HFFc6 (cell line): ENCODE data around the gene NUMB. TPM values are rescaled to one million over a fixed set of nuclear protein-coding genes. Genes with fewer than 3 reads are reported as not detected.

Experiments used
- DNase-seq: peaks from one replicate; pipeline ENCODE4 v3.0.0-alpha.2; 2018
- H3K27ac Mint-ChIP-seq: 2 replicates; pipeline ENCODE4 v1.8.0; 2020; ENCODE audit warnings: mild to moderate bottlenecking, mixed read lengths
- H3K27me3 Mint-ChIP-seq: 2 replicates; pipeline ENCODE4 v1.8.0; 2021; ENCODE audit warnings: mild to moderate bottlenecking, moderate library complexity, mixed read lengths; ENCODE audit not compliant: insufficient read depth
- H3K36me3 Mint-ChIP-seq: 2 replicates; pipeline ENCODE4 v1.8.0; 2021; ENCODE audit warnings: low read depth, mixed read lengths
- H3K4me1 Mint-ChIP-seq: 2 replicates; pipeline ENCODE4 v1.8.0; 2020; ENCODE audit warnings: low read depth, mixed read lengths
- H3K4me3 Mint-ChIP-seq: 2 replicates; pipeline ENCODE4 v1.8.0; 2020; ENCODE audit warnings: mild to moderate bottlenecking, moderate library complexity, mixed read lengths
- H3K9me3 Mint-ChIP-seq: 2 replicates; pipeline ENCODE4 v1.8.0; 2020; ENCODE audit warnings: mild to moderate bottlenecking, mixed read lengths
- CTCF ChIP-seq: fragments of 200-600 bp; sonication (generic); IDR thresholded peaks from 2 replicates; pipeline ENCODE4 v1.5.0; 2021; ENCODE audit warnings: antibody characterized with exemption, mild to moderate bottlenecking
- total RNA-seq, 6 experiments: library from RNA; stranded (reverse); fragmentation: NEBNext Ultra II Directional; extraction: Animal tissue kit (Norgen Biotek cat#: 25700); gene quantifications; 2 replicates in 1 of 6; 3 replicates in 5 of 6; pipeline ENCODE4 v1.2.3, GENCODE V29; 2021

NUMB gene
- total RNA-seq, 6 experiments from 2014 or later: 60.1 to 80.8 (median 71.4) TPM

DNA sequence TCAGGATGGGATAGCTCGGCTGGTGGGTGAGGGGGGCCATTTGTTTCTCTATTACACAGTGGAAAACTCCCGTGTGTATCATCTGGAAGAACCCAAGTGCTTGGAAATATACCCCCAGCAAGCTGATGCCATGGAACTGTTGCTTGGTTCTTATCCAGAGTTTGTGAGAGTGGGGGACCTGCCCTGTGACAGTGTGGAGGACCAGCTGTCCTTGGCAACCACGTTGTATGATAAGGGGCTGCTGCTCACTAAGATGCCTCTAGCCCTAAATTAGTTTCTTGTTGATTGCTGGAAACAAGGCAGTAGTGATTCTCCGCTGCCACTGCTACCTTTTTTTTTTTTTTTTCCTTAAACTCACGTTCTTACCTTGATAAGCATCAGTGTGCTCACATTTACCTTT lies 34.3 kb upstream of the NUMB start:
- no peaks in the 10 kb centered on the region for H3K9me3 Mint-ChIP-seq
- peaks cover 12% of the 10 kb centered on the region for H3K36me3 Mint-ChIP-seq

DNA sequence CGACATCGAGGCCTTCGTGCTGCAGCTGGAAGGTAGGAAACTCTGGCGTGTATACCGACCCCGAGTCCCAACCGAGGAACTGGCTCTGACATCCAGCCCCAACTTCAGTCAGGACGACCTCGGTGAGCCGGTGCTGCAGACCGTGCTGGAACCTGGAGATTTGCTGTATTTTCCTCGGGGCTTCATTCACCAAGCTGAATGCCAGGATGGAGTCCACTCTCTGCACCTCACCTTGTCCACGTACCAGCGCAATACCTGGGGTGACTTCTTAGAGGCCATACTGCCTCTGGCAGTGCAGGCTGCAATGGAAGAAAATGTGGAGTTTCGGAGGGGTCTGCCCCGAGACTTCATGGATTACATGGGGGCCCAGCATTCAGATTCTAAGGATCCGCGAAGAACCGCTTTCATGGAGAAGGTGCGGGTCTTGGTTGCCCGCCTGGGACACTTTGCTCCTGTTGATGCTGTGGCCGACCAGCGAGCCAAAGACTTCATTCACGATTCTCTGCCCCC lies 33.8 kb upstream of the NUMB start:
- peaks cover 12% of the 10 kb centered on the region for H3K36me3 Mint-ChIP-seq
- no peaks in the 10 kb centered on the region for H3K27me3 Mint-ChIP-seq
- H3K9me3 Mint-ChIP-seq: no peaks in the 10 kb centered on the region
- H3K4me3 Mint-ChIP-seq: peak overlapping the region; percentile 87
- DNase-seq: no peak
- peaks cover 36% of the 10 kb centered on the region for H3K4me1 Mint-ChIP-seq
- TF ChIP-seq CTCF: no peak
- peak overlapping the region; percentile 43; the same call in 1 of the 2 replicates for H3K27ac Mint-ChIP-seq

More for the DNA sequence above, 34.3 kb upstream of the NUMB start:
- Mint-ChIP-seq H3K4me3 (peak overlapping the region; percentile 87), H3K4me1 (peaks cover 36% of the 10 kb centered on the region), H3K27ac (no peak overlapping the region), H3K27me3 (no peaks in the 10 kb centered on the region)
- TF ChIP-seq CTCF: no peak
- no peak for DNase-seq

- DNase-seq: peak; percentile 47
- TF ChIP-seq CTCF: no peak
- Mint-ChIP-seq H3K27me3 (no peaks in the 10 kb centered on the region), H3K4me1 (peaks cover 36% of the 10 kb centered on the region), H3K27ac (peak overlapping the region; percentile 43; the same call in 1 of the 2 replicates), H3K4me3 (peak overlapping the region; percentile 87), H3K36me3 (peaks cover 11% of the 10 kb centered on the region), H3K9me3 (no peaks in the 10 kb centered on the region)
Measured at GRCh38 chr14:73491256-73492042, 33.1 kb upstream of the NUMB start.

DNA sequence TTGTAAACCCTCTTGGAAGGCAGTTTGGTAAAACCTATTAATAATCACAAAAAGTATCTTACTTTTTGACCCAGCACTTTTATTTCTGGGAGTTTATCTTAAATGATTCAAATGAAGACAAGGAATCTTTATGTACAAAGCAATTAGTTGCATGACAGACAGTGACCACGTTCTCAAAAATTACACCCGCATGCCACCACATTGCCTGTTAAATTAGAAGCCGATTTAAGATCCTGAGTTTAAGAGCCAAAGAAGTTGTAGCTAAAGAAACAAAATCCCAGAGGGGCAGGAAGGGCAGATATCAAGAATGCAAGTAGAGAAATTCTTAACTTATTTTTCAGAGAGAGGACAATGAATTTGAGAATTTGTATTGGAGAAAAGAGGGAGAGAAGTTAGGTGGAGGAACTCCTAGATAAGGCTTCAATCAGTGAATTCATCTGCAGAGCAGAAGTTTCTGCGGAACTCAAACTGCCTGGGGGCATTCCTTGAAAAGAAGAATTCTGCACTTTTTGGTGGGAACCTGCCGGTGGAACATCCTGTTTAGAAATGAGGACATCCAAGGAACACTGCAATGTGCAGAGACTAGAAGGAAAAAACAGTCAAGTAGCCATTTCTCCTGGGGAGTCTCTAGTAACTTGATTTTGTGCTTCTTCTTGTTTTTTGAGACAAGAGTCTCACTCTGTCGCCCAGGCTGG lies 31.3 kb upstream of the NUMB start:
- TF ChIP-seq CTCF: no peak
- peaks cover 9% of the 10 kb centered on the region for H3K36me3 Mint-ChIP-seq
- peak; percentile 23 for DNase-seq
- H3K4me3 Mint-ChIP-seq: peak overlapping the region; percentile 35
- no peaks in the 10 kb centered on the region for H3K27me3 Mint-ChIP-seq
- no peak overlapping the region for H3K27ac Mint-ChIP-seq
- peaks cover 36% of the 10 kb centered on the region for H3K4me1 Mint-ChIP-seq
- no peaks in the 10 kb centered on the region for H3K9me3 Mint-ChIP-seq

DNA sequence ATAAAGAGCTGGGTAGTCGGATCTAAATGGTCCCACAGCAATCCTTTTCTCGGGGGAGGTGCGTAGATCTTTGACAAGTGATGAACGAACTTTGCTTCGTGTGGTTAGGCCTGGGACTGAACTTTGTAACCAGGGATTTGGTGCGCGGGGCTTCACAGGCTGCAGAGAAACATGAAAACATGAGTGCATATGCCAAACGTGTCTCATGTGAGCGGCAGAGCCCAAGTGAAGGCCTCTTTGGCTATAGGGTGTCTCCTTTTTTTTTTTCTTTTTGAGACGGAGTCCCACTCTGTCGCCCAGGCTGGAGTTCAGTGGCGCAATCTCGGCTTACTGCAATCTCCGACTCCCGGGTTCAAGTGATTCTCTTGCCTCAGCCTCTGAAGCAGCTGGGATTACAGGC lies 20.3 kb upstream of the NUMB start:
- H3K4me1 Mint-ChIP-seq: peaks cover 16% of the 10 kb centered on the region
- no peak for DNase-seq
- H3K27ac Mint-ChIP-seq: no peak overlapping the region
- no peak for TF ChIP-seq CTCF
- no peaks in the 10 kb centered on the region for H3K36me3 Mint-ChIP-seq
- H3K9me3 Mint-ChIP-seq: no peaks in the 10 kb centered on the region
- no peaks in the 10 kb centered on the region; the same call in 1 of the 2 replicates for H3K27me3 Mint-ChIP-seq
- H3K4me3 Mint-ChIP-seq: no peak overlapping the region
